ENCODE measurements around the gene UBE2QL1. TPM values are rescaled to one million over a fixed set of nuclear protein-coding genes. Genes with fewer than 3 reads are reported as not detected.

Gene UBE2QL1
- total RNA-seq, 1 experiment from 2014 or later = not detected

DNA sequence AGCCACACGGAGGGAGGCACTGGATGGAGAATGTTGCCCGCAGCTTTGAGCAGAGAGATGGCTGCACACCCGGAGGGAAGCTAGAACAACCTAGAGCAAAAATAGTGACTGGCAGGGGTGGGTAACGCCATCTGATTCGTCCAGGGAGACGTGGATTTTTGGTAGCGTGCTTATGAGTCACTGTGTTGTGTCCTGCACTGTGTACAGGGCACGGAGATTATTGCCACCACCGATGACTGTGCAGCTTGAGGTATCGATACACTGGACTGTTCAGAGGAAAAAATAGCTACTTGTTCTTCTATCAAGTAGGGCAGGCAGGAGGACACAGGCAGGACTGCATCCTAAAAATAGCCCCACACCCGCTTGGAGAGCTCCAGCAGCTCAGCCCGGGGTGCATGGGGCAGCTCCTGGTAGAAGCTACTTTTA lies 6.0 kb downstream of the UBE2QL1 start (continued):
- TF ChIP-seq, protein P1, sequence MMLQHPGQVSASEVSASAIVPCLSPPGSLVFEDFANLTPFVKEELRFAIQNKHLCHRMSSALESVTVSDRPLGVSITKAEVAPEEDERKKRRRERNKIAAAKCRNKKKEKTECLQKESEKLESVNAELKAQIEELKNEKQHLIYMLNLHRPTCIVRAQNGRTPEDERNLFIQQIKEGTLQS (IDR thresholded peaks at IDR 0.05) = no peak
- TF ChIP-seq SIN3A (IDR thresholded peaks at IDR 0.05; ENCODE audit: low read depth) = no peak
- TF ChIP-seq FOSL1 (IDR thresholded peaks at IDR 0.05; ENCODE audit: low read depth) = no peak
- TF ChIP-seq, protein P2, sequence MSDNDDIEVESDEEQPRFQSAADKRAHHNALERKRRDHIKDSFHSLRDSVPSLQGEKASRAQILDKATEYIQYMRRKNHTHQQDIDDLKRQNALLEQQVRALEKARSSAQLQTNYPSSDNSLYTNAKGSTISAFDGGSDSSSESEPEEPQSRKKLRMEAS (IDR thresholded peaks at IDR 0.05) = no peak
- no peak for TF ChIP-seq JUND (IDR thresholded peaks at IDR 0.05)
- no peak for TF ChIP-seq SRF (IDR thresholded peaks at IDR 0.05; ENCODE audit: low read depth)
- no peak for TF ChIP-seq CBX3 (IDR thresholded peaks at IDR 0.05; ENCODE audit: low read depth)
- TF ChIP-seq ZNF274 (IDR thresholded peaks at IDR 0.05; ENCODE audit: low read depth, low read length) = no peak

DNA sequence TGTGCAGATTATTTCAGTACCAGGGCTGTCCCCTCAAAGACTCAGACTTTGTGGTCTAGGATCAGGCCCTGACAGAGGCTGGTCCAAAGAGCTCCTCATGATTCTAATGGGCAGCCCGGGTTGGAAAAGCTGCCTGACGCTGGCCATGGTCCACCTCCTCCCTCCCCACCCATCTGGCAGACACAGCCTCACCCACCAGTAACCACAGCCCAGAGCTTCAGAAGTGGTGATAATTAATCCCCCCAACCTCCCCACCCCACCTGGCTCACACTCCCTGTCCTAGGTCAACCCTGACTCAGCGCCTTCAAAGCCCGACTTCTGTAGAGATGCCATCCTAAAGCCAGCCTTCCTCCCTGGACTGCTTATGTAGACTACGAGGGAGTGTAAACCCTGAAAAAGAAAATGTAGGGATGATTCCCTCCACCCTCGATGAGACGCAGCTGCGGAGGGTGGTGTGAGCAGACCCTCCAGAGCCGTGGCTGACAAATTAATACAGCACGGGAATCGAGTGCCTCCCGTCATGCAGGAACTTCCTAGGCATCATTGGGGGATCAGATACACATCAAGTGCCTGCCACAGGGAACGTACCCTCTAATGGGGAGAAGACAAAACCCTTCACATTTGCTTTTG lies 7.0 kb downstream of the UBE2QL1 start:
- H3K36me3 ChIP-seq (ENCODE audit: control insufficient read depth in 1 of 2, insufficient read depth in 2 of 2, low read length in 2 of 2) = no peaks in the 10 kb centered on the region
- intact Hi-C loops (cut with micrococcal nuclease) = no loop called here
- ChIA-PET RAD21 (ENCODE audit: low non-redundant PET in 1 of 2, low total read pairs in 2 of 2, uncharacterized antibody in 2 of 2, unreplicated experiment in 2 of 2) (no interaction called here), CTCF (no interaction called here), POLR2A (no interaction called here)
- H3K4me2 ChIP-seq (ENCODE audit: low read length) = no peak overlapping the region
- no peaks in the 10 kb centered on the region for H3K79me2 ChIP-seq (ENCODE audit: insufficient read depth, low read length)
- H3K4me3 ChIP-seq (replicated peaks in 1 of 2; ENCODE audit: low read depth in 1 of 2, low read length in 2 of 2) = no peak overlapping the region
- H3K9me2 ChIP-seq (ENCODE audit: insufficient read depth) = no peaks in the 10 kb centered on the region
- no peaks in the 10 kb centered on the region for H3K9me3 ChIP-seq (ENCODE audit: control insufficient read depth in 1 of 2, insufficient read depth in 1 of 2, low read depth in 1 of 2, low read length in 2 of 2)
- H2AFZ ChIP-seq (ENCODE audit: low read depth, low read length, poor library complexity, severe bottlenecking) = no peak overlapping the region
- no peak overlapping the region for H3K27ac ChIP-seq (ENCODE audit: low read depth, low read length)
- no peaks in the 10 kb centered on the region for H3K4me1 ChIP-seq (ENCODE audit: control insufficient read depth in 1 of 2, insufficient read depth in 2 of 2, low read length in 2 of 2)
- H4K20me1 ChIP-seq (ENCODE audit: insufficient read depth) = no peaks in the 10 kb centered on the region
- TF ChIP-seq ZFX (IDR thresholded peaks at IDR 0.05) (no peak), TCF7L2 (IDR thresholded peaks at IDR 0.05; ENCODE audit: borderline replicate concordance, extremely low read depth, insufficient read depth, insufficient read length) (no peak), SP1 (IDR thresholded peaks at IDR 0.05; ENCODE audit: low read depth) (no peak), EGR1 (IDR thresholded peaks at IDR 0.05; ENCODE audit: low read depth) (no peak), EZH2 (IDR thresholded peaks at IDR 0.05) (no peak), YY1 (IDR thresholded peaks at IDR 0.05; ENCODE audit: extremely low read depth, insufficient replicate concordance, low read depth, low read length) (no peak), SIN3A (IDR thresholded peaks at IDR 0.05; ENCODE audit: low read depth) (no peak), JUND (IDR thresholded peaks at IDR 0.05) (no peak), ZNF274 (IDR thresholded peaks at IDR 0.05; ENCODE audit: low read depth, low read length) (no peak), ELF1 (IDR thresholded peaks at IDR 0.05; ENCODE audit: borderline replicate concordance, low read depth) (no peak), FOSL1 (IDR thresholded peaks at IDR 0.05; ENCODE audit: low read depth) (no peak), POLR2AphosphoS5 (IDR thresholded peaks at IDR 0.05; ENCODE audit: low read depth, low read length) (no peak), REST (IDR thresholded peaks at IDR 0.05; ENCODE audit: low read depth) (no peak), SRF (IDR thresholded peaks at IDR 0.05; ENCODE audit: low read depth) (no peak), CTCF (IDR thresholded peaks at IDR 0.05 in 2 of 3, conservative IDR thresholded peaks at IDR 0.05 in 1 of 3; ENCODE audit: borderline replicate concordance in 1 of 3, insufficient read depth in 1 of 3, low read depth in 2 of 3, low read length in 2 of 3) (no peak)
- TF ChIP-seq, protein P2 (IDR thresholded peaks at IDR 0.05) = no peak
- TF ChIP-seq, protein P1 (IDR thresholded peaks at IDR 0.05) = no peak
- no TSS peak for BruUV-seq (replicated peaks)
- ATAC-seq (no peak), DNase-seq (ENCODE audit: low read depth, low spot score) (no peak)
- H3K9ac ChIP-seq (ENCODE audit: low read length) = no peak overlapping the region
- H3K27me3 ChIP-seq (ENCODE audit: insufficient read depth, low read length) = peaks cover 65% of the 10 kb centered on the region

Data from HCT116 (cell line).